OCI-LY1 (cell line): ENCODE measurements around the gene ABCB11.

Experiments
- H2AFZ ChIP-seq: fragments of 200-600 bp; sonication (generic), shearing (Covaris generic); 2 replicates; pipeline ENCODE4 v1.6.0; 2014; ENCODE audit warnings: antibody characterized with exemption, mild to moderate bottlenecking, low read length
- H3F3A ChIP-seq: fragments of 200-600 bp; sonication (generic), shearing (Covaris generic); 2 replicates; pipeline ENCODE4 v1.6.0; 2014; ENCODE audit warnings: mild to moderate bottlenecking, antibody characterized with exemption, low read length, moderate library complexity; ENCODE audit not compliant: insufficient read depth
- H3K27ac ChIP-seq: fragments of 200-600 bp; sonication (generic); 2 replicates; pipeline ENCODE4 v1.5.1; 2014; ENCODE audit warnings: low read length, mixed run types, mild to moderate bottlenecking, low read depth; ENCODE audit not compliant: poor library complexity, severe bottlenecking
- H3K27me3 ChIP-seq: fragments of 200-600 bp; sonication (generic); 2 replicates; pipeline ENCODE4 v1.6.0; 2014; ENCODE audit warnings: antibody characterized with exemption, mild to moderate bottlenecking, low read length, moderate library complexity; ENCODE audit not compliant: insufficient read depth
- H3K36me3 ChIP-seq: fragments of 200-600 bp; sonication (generic); 2 replicates; pipeline ENCODE4 v1.6.1; 2014; ENCODE audit warnings: mild to moderate bottlenecking, antibody characterized with exemption, low read length, moderate library complexity, mixed read lengths; ENCODE audit not compliant: insufficient read depth
- H3K4me1 ChIP-seq: fragments of 200-600 bp; sonication (generic); 2 replicates; pipeline ENCODE4 v1.5.1; 2014; ENCODE audit warnings: mild to moderate bottlenecking, low read length, moderate library complexity; ENCODE audit not compliant: insufficient read depth, severe bottlenecking
- H3K4me2 ChIP-seq: fragments of 200-600 bp; sonication (generic), shearing (Covaris generic); 2 replicates; pipeline ENCODE4 v1.6.1; 2014; ENCODE audit warnings: low read length
- H3K4me3 ChIP-seq: fragments of 200-600 bp; sonication (generic); 2 replicates; pipeline ENCODE4 v1.5.1; 2014; ENCODE audit warnings: low read length, low read depth, mild to moderate bottlenecking, mixed read lengths; ENCODE audit not compliant: poor library complexity, severe bottlenecking
- H3K79me2 ChIP-seq: fragments of 200-600 bp; shearing (Covaris generic); 2 replicates; pipeline ENCODE4 v1.6.1; 2016; ENCODE audit warnings: mixed run types, low read length, mixed read lengths; ENCODE audit not compliant: insufficient read depth
- H3K9ac ChIP-seq: fragments of 200-600 bp; sonication (generic), shearing (Covaris generic); 2 replicates; pipeline ENCODE4 v1.6.1; 2014; ENCODE audit warnings: mild to moderate bottlenecking, low read length, mixed read lengths
- H3K9me2 ChIP-seq: fragments of 200-600 bp; sonication (generic), shearing (Covaris generic); 2 replicates; pipeline ENCODE4 v1.6.1; 2014; ENCODE audit warnings: low read depth, mild to moderate bottlenecking, low read length, mixed read lengths
- H3K9me3 ChIP-seq: fragments of 200-600 bp; shearing (Covaris generic); 2 replicates; pipeline ENCODE4 v1.6.1; 2014; ENCODE audit warnings: low read length, mixed read lengths
- H4K20me1 ChIP-seq: fragments of 200-600 bp; sonication (generic), shearing (Covaris generic); 2 replicates; pipeline ENCODE4 v1.6.0; 2016; ENCODE audit warnings: mild to moderate bottlenecking, low read length; ENCODE audit not compliant: insufficient read depth
- EZH2 ChIP-seq: fragments of 200-600 bp; sonication (generic), shearing (Covaris generic); IDR thresholded peaks from 2 replicates; pipeline ENCODE4 v1.8.0; 2017; ENCODE audit warnings: borderline replicate concordance, mixed run types, mild to moderate bottlenecking, antibody characterized with exemption, low read length, moderate library complexity, mixed read lengths
- TF ChIP-seq, protein P1 (sequence below): fragments of 200-600 bp; sonication (generic), shearing (Covaris generic); IDR thresholded peaks from 2 replicates; pipeline ENCODE4 v1.5.1; 2017; ENCODE audit warnings: mild to moderate bottlenecking, antibody characterized with exemption, low read length, moderate library complexity, mixed read lengths

The ABCB11 gene

DNA sequence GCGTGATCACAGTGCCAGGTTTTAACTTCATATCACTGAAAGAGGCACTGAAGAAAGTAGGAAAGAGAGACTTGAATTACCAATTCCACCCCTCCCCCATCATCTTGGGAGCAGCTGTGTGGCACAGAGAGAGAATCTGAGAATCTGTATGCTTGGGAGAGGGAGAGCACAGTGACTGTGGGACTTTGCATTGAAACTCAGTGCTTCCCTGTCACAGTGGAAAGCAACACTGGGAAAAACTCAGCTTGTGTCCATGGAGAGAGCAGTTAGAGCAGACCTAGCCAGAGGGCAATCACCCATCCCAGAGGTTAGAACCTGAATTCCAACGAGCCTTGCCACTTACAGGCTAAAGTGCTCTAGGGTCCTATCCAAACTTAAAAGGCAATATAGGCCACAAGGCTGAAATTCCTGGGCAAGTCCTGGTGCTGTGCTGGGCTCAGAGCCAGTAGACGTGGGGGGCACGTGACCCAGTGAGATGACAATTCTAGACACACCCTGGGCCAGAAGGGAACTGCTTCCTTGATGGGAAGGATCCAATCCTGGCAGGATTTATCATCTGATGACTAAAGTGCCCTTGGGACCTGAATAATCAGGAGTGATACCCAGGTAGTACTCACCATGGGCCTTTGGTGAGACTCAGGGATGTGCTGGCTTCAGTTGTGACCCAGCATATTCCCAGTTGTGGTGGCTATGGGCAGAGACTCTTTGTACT lies 15.5 kb upstream of the ABCB11 start:
- H3K36me3 ChIP-seq: no peaks in the 10 kb centered on the region
- no peaks in the 10 kb centered on the region for H3F3A ChIP-seq
- no peaks in the 10 kb centered on the region for H3K9me2 ChIP-seq
- H2AFZ ChIP-seq: no peak overlapping the region
- H3K79me2 ChIP-seq: no peaks in the 10 kb centered on the region
- H3K4me3 ChIP-seq: no peak overlapping the region
- H4K20me1 ChIP-seq: no peaks in the 10 kb centered on the region
- H3K27me3 ChIP-seq: no peaks in the 10 kb centered on the region
- no peak overlapping the region for H3K9ac ChIP-seq
- no peaks in the 10 kb centered on the region for H3K9me3 ChIP-seq
- no peak overlapping the region for H3K27ac ChIP-seq
- TF ChIP-seq EZH2: no peak
- TF ChIP-seq, protein P1, sequence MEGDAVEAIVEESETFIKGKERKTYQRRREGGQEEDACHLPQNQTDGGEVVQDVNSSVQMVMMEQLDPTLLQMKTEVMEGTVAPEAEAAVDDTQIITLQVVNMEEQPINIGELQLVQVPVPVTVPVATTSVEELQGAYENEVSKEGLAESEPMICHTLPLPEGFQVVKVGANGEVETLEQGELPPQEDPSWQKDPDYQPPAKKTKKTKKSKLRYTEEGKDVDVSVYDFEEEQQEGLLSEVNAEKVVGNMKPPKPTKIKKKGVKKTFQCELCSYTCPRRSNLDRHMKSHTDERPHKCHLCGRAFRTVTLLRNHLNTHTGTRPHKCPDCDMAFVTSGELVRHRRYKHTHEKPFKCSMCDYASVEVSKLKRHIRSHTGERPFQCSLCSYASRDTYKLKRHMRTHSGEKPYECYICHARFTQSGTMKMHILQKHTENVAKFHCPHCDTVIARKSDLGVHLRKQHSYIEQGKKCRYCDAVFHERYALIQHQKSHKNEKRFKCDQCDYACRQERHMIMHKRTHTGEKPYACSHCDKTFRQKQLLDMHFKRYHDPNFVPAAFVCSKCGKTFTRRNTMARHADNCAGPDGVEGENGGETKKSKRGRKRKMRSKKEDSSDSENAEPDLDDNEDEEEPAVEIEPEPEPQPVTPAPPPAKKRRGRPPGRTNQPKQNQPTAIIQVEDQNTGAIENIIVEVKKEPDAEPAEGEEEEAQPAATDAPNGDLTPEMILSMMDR: no peak
- no peaks in the 10 kb centered on the region for H3K4me1 ChIP-seq
- no peak overlapping the region for H3K4me2 ChIP-seq

DNA sequence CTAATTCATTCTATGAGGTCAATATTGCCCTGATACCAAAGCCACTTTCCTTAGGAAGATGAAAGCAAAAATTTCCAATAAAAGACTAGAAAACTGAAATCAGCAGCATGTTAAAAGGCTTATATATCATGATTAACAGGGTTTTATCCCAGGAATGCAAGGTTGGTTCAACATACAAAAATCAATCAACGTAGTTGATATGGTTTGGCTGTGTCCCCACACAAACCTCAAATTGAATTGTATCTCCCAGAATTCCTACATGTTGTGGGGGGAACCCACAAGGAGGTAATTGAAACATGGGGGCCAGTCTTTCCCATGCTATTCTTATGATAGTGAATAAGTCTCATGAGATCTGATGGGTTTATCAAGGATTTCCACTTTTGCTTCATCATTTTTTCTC lies 11.7 kb upstream of the ABCB11 start:
- Histone ChIP-seq H3K27ac (no peak overlapping the region), H3K27me3 (no peaks in the 10 kb centered on the region)
- TF ChIP-seq, protein P1: no peak

DNA sequence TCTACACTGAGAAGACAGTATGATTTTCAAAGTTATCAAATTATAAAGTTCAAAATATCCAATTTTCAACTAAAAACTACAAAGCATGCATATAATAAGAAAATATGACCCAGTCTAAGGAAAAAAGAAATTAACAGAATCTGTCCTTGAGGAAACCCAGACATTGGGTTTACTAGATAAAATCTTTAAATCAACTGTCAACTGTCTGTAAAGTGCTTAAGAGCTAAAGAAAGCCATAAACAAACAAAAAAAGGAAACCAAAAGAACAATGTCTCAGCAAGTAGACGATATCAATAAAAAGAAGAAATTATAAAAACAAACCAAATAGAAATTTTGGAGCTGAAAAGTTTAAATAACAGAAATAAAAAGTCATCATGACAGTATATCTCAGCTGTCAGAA lies 10.5 kb upstream of the ABCB11 start:
- Histone ChIP-seq H4K20me1 (no peaks in the 10 kb centered on the region), H3K4me1 (no peaks in the 10 kb centered on the region), H3K9ac (no peak overlapping the region), H3K4me3 (no peak overlapping the region), H2AFZ (no peak overlapping the region), H3K4me2 (no peak overlapping the region), H3K27me3 (no peaks in the 10 kb centered on the region), H3K9me2 (no peaks in the 10 kb centered on the region), H3F3A (no peaks in the 10 kb centered on the region), H3K36me3 (no peaks in the 10 kb centered on the region), H3K27ac (no peak overlapping the region), H3K79me2 (no peaks in the 10 kb centered on the region), H3K9me3 (no peaks in the 10 kb centered on the region)
- TF ChIP-seq, protein P1: no peak
- TF ChIP-seq EZH2: no peak

More for the DNA sequence above, 11.7 kb upstream of the ABCB11 start:
- no peak overlapping the region for H3K9ac ChIP-seq
- H3K4me2 ChIP-seq: no peak overlapping the region
- H4K20me1 ChIP-seq: no peaks in the 10 kb centered on the region
- H3K36me3 ChIP-seq: no peaks in the 10 kb centered on the region
- no peak overlapping the region for H2AFZ ChIP-seq
- no peak overlapping the region for H3K4me3 ChIP-seq
- H3K79me2 ChIP-seq: no peaks in the 10 kb centered on the region
- H3F3A ChIP-seq: no peaks in the 10 kb centered on the region
- no peaks in the 10 kb centered on the region for H3K9me2 ChIP-seq
- H3K4me1 ChIP-seq: no peaks in the 10 kb centered on the region
- no peaks in the 10 kb centered on the region for H3K9me3 ChIP-seq
